GM12872 (cell line): Measurements from ENCODE around the gene EPHX1.

Experiments used
- TF ChIP-seq, protein P1 (sequence below): IDR thresholded peaks from 3 replicates; pipeline ENCODE4 v1.5.1; 2011; ENCODE audit warnings: low read depth, mild to moderate bottlenecking, low read length, moderate library complexity; ENCODE audit not compliant: insufficient read depth

Gene EPHX1

GRCh38 chr1:225846331-225847310, 36.7 kb downstream of the EPHX1 start:
- TF ChIP-seq, protein P1, sequence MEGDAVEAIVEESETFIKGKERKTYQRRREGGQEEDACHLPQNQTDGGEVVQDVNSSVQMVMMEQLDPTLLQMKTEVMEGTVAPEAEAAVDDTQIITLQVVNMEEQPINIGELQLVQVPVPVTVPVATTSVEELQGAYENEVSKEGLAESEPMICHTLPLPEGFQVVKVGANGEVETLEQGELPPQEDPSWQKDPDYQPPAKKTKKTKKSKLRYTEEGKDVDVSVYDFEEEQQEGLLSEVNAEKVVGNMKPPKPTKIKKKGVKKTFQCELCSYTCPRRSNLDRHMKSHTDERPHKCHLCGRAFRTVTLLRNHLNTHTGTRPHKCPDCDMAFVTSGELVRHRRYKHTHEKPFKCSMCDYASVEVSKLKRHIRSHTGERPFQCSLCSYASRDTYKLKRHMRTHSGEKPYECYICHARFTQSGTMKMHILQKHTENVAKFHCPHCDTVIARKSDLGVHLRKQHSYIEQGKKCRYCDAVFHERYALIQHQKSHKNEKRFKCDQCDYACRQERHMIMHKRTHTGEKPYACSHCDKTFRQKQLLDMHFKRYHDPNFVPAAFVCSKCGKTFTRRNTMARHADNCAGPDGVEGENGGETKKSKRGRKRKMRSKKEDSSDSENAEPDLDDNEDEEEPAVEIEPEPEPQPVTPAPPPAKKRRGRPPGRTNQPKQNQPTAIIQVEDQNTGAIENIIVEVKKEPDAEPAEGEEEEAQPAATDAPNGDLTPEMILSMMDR: no peak

- TF ChIP-seq, protein P1: no peak
These were observed 37.7 kb downstream of the EPHX1 start for GRCh38 chr1:225847610-225848009.

GRCh38 chr1:225848030-225848955, 38.4 kb downstream of the EPHX1 start:
- TF ChIP-seq, protein P1: no peak

DNA sequence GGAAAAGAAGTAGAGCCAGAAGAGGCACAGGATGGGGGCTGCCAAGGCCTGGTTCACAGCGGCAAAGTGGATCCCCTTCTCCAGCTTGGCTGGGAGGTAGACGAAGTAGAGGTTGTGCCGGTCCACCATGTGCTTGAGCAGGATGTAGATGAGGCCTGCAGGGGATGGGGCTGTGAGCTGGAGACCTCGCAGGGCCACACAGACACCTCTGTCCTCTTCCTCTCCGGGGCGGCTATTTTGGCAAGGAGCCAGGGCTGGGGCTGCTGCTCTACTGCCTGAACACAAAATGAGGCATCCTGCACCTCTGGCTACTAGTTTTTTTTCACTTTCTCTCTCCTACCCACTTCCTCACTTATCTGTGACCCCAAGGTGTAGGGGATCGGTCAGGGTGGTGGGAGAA, 40.0 kb downstream of the EPHX1 start:
- TF ChIP-seq, protein P1: no peak

- TF ChIP-seq, protein P1: no peak
These were observed 40.4 kb downstream of the EPHX1 start for GRCh38 chr1:225850370-225850769.

DNA sequence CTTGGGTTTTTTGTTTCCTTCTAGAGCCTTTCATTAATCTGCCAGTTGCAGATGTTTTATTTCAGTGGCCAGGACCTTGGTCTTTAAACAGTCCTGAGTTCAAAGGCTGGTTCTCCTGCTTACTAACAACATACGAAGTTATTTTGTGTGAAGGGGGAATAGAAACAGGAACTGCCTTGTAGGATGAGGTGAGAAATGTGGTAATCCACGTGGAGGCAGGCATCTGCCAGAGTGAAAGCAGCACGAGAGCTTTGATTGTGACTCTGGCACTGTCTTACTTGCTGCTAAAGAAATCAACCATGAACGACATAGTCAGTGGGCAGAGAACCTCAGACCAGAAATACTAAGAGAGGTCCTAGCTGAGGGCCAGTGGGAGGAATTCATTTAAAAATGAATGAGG, 41.9 kb downstream of the EPHX1 start:
- TF ChIP-seq, protein P1: no peak
